Astrocyte (in vitro differentiated cells and primary cell): ENCODE data around the gene PLAAT4. TPM values are rescaled to one million over a fixed set of nuclear protein-coding genes. Genes with fewer than 3 reads are reported as not detected.

ENCODE experiments used
- DNase-seq: peaks from one replicate; pipeline ENCODE4 v3.0.0-alpha.2; 2010; ENCODE audit warnings: low read depth
- FAIRE-seq: peaks from 2 replicates; lab custom pipeline; 2011; peaks lifted over from hg19 to GRCh38; lab: Jason Lieb, UNC
- H2AFZ ChIP-seq: 2 replicates; pipeline ENCODE4 v1.6.0; 2012; ENCODE audit warnings: low read depth, low read length, inconsistent platforms
- H3K27ac ChIP-seq: 2 replicates; pipeline ENCODE4 v1.5.1; 2011; ENCODE audit warnings: low read depth, low read length, inconsistent platforms
- H3K27me3 ChIP-seq: 2 replicates; pipeline ENCODE4 v1.6.0; 2011; ENCODE audit warnings: low read length, inconsistent platforms; ENCODE audit not compliant: insufficient read depth
- H3K36me3 ChIP-seq: 2 replicates; pipeline ENCODE4 v1.5.1; 2011; ENCODE audit warnings: low read length, inconsistent platforms; ENCODE audit not compliant: insufficient read depth
- H3K4me1 ChIP-seq: 2 replicates; pipeline ENCODE4 v1.5.1; 2011; ENCODE audit warnings: low read length, inconsistent platforms; ENCODE audit not compliant: insufficient read depth
- H3K4me2 ChIP-seq: 2 replicates; pipeline ENCODE4 v1.6.0; 2012; ENCODE audit warnings: low read length, inconsistent platforms
- H3K4me3 ChIP-seq: 2 replicates; pipeline ENCODE4 v1.5.1; 2011; ENCODE audit warnings: low read depth, mild to moderate bottlenecking, low read length, inconsistent platforms; ENCODE audit not compliant: insufficient read depth
- H3K79me2 ChIP-seq: 2 replicates; pipeline ENCODE4 v1.6.0; 2012; ENCODE audit warnings: mild to moderate bottlenecking, low read length, inconsistent platforms; ENCODE audit not compliant: insufficient read depth
- H3K9ac ChIP-seq: 2 replicates; pipeline ENCODE4 v1.6.0; 2012; ENCODE audit warnings: mild to moderate bottlenecking, low read length, inconsistent platforms
- H3K9me3 ChIP-seq: 2 replicates; pipeline ENCODE4 v1.5.1; 2012; ENCODE audit warnings: low read depth, mild to moderate bottlenecking, low read length, inconsistent platforms; ENCODE audit not compliant: insufficient read depth
- H4K20me1 ChIP-seq: 2 replicates; pipeline ENCODE4 v1.6.0; 2012; ENCODE audit warnings: low read length, inconsistent platforms; ENCODE audit not compliant: insufficient read depth
- H3K27ac Mint-ChIP-seq: one replicate; pipeline ENCODE4 v1.8.0; 2021; ENCODE audit warnings: mild to moderate bottlenecking, mixed read lengths; ENCODE audit not compliant: unreplicated experiment
- H3K27me3 Mint-ChIP-seq: one replicate; pipeline ENCODE4 v1.8.0; 2021; ENCODE audit warnings: low read depth, mixed read lengths; ENCODE audit not compliant: unreplicated experiment
- H3K36me3 Mint-ChIP-seq: one replicate; pipeline ENCODE4 v1.8.0; 2021; ENCODE audit warnings: low read depth, mixed read lengths; ENCODE audit not compliant: unreplicated experiment
- H3K4me1 Mint-ChIP-seq: one replicate; pipeline ENCODE4 v1.8.0; 2021; ENCODE audit warnings: low read depth, mixed read lengths; ENCODE audit not compliant: unreplicated experiment
- H3K4me3 Mint-ChIP-seq: one replicate; pipeline ENCODE4 v1.8.0; 2021; ENCODE audit warnings: mild to moderate bottlenecking, moderate library complexity, mixed read lengths; ENCODE audit not compliant: unreplicated experiment
- H3K9me3 Mint-ChIP-seq: one replicate; pipeline ENCODE4 v1.8.0; 2021; ENCODE audit warnings: mild to moderate bottlenecking, mixed read lengths; ENCODE audit not compliant: unreplicated experiment
- CTCF ChIP-seq: IDR thresholded peaks from 2 replicates; pipeline ENCODE4 v1.5.1; 2011; ENCODE audit warnings: low read depth, mild to moderate bottlenecking, inconsistent platforms, low read length, moderate library complexity; ENCODE audit not compliant: insufficient read depth
- EZH2 ChIP-seq: IDR thresholded peaks from 2 replicates; pipeline ENCODE4 v1.6.1; 2012; ENCODE audit warnings: mild to moderate bottlenecking, low read length, inconsistent platforms; ENCODE audit not compliant: insufficient read depth
- total RNA-seq: library from RNA; stranded (reverse); gene quantifications from 2 replicates; pipeline ENCODE4 v1.2.1, GENCODE V29; 2021

The PLAAT4 gene
- total RNA-seq, 1 donor from 2014 or later = 4.9 TPM

- TF ChIP-seq CTCF = no peak
- TF ChIP-seq EZH2 = no peak
- Histone ChIP-seq H3K36me3 (no peaks in the 10 kb centered on the region), H3K27me3 (no peaks in the 10 kb centered on the region), H4K20me1 (no peaks in the 10 kb centered on the region), H3K27ac (no peak overlapping the region), H3K4me1 (peaks cover 34% of the 10 kb centered on the region), H3K9me3 (no peaks in the 10 kb centered on the region), H2AFZ (no peak overlapping the region), H3K9ac (no peak overlapping the region), H3K79me2 (no peaks in the 10 kb centered on the region), H3K4me3 (no peak overlapping the region), H3K4me2 (peak overlapping the region; percentile 16)
- Mint-ChIP-seq H3K4me1 (peaks cover 27% of the 10 kb centered on the region), H3K36me3 (no peaks in the 10 kb centered on the region), H3K27ac (no peak overlapping the region), H3K4me3 (no peak overlapping the region), H3K27me3 (peaks cover 3% of the 10 kb centered on the region), H3K9me3 (no peaks in the 10 kb centered on the region)
- DNase-seq (peak; percentile 53), FAIRE-seq (no peak)
Measured at GRCh38 chr11:63532799-63533475, 3.7 kb upstream of the PLAAT4 start.

GRCh38 chr11:63534076-63534475 lies 2.5 kb upstream of the PLAAT4 start:
- no peaks in the 10 kb centered on the region for H4K20me1 ChIP-seq
- Mint-ChIP-seq H3K4me1 (peaks cover 26% of the 10 kb centered on the region), H3K4me3 (no peak overlapping the region), H3K27me3 (peaks cover 4% of the 10 kb centered on the region), H3K9me3 (no peaks in the 10 kb centered on the region), H3K36me3 (no peaks in the 10 kb centered on the region), H3K27ac (no peak overlapping the region)
- H3K4me3 ChIP-seq = no peak overlapping the region
- no peaks in the 10 kb centered on the region for H3K36me3 ChIP-seq
- no peak overlapping the region for H3K27ac ChIP-seq
- no peak overlapping the region for H3K4me2 ChIP-seq
- no peak overlapping the region for H2AFZ ChIP-seq
- TF ChIP-seq EZH2 = no peak
- TF ChIP-seq CTCF = no peak
- H3K4me1 ChIP-seq = peaks cover 34% of the 10 kb centered on the region
- no peaks in the 10 kb centered on the region for H3K27me3 ChIP-seq
- H3K9ac ChIP-seq = no peak overlapping the region
- no peaks in the 10 kb centered on the region for H3K9me3 ChIP-seq
- FAIRE-seq = no peak
- no peaks in the 10 kb centered on the region for H3K79me2 ChIP-seq
- no peak for DNase-seq

- peaks cover 23% of the 10 kb centered on the region for H3K4me1 Mint-ChIP-seq
- FAIRE-seq (no peak), DNase-seq (no peak)
- Histone ChIP-seq H3K4me3 (no peak overlapping the region), H3K27me3 (no peaks in the 10 kb centered on the region), H3K4me2 (no peak overlapping the region), H3K4me1 (peaks cover 34% of the 10 kb centered on the region), H3K36me3 (no peaks in the 10 kb centered on the region), H3K27ac (no peak overlapping the region), H3K9me3 (no peaks in the 10 kb centered on the region), H4K20me1 (no peaks in the 10 kb centered on the region), H2AFZ (no peak overlapping the region), H3K9ac (no peak overlapping the region), H3K79me2 (no peaks in the 10 kb centered on the region)
- H3K4me3 Mint-ChIP-seq = no peak overlapping the region
- H3K27ac Mint-ChIP-seq = no peak overlapping the region
- no peaks in the 10 kb centered on the region for H3K9me3 Mint-ChIP-seq
- H3K27me3 Mint-ChIP-seq = peaks cover 4% of the 10 kb centered on the region
- H3K36me3 Mint-ChIP-seq = no peaks in the 10 kb centered on the region
- TF ChIP-seq EZH2 = no peak
Measured at GRCh38 chr11:63534895-63535461, 1.6 kb upstream of the PLAAT4 start.
